H1 (cell line): Measurements from ENCODE around the gene UBE2E2. TPM values are rescaled to one million over a fixed set of nuclear protein-coding genes. Genes with fewer than 3 reads are reported as not detected.

Experiments
- CTCF ChIA-PET: fragments of 300-600 bp; sonication (Branson Sonifier 250); formaldehyde crosslinking; loops from one replicate; lab custom pipeline; 2021; ENCODE audit not compliant: partially characterized antibody; lab: Charles Lee
- POLR2A ChIA-PET: fragments of 300-600 bp; sonication (Branson Sonifier 250); formaldehyde crosslinking; loops from one replicate; lab custom pipeline; 2021; ENCODE audit warnings: inconsistent platforms; ENCODE audit not compliant: partially characterized antibody; lab: Charles Lee
- DNase-seq, 2 experiments: peaks; one replicate each; pipeline versions ENCODE4 v3.0.0 to v3.0.0-alpha.2; 2010 to 2022; ENCODE audit warnings: low spot score in 2 of 2, low read depth in 1 of 2, mixed read lengths in 1 of 2
- FAIRE-seq: peaks from 2 replicates; lab custom pipeline; 2011; peaks lifted over from hg19 to GRCh38; lab: Jason Lieb, UNC
- H2AFZ ChIP-seq: 2 replicates; pipeline ENCODE4 v1.8.1; 2012; ENCODE audit warnings: low read length, inconsistent platforms
- H2AK5ac ChIP-seq: 2 replicates; pipeline ENCODE4 v1.6.1; 2013; ENCODE audit warnings: low read depth, low read length
- H2BK120ac ChIP-seq: replicated peaks from 2 replicates; pipeline ENCODE3; 2013; ENCODE audit warnings: low read depth, low read length, inconsistent platforms
- H2BK12ac ChIP-seq: 2 replicates; pipeline ENCODE4 v1.6.1; 2013; ENCODE audit warnings: low read depth, low read length
- H2BK15ac ChIP-seq: 2 replicates; pipeline ENCODE4 v1.6.1; 2013; ENCODE audit warnings: low read length
- H2BK20ac ChIP-seq: 2 replicates; pipeline ENCODE4 v1.6.1; 2013; ENCODE audit warnings: low read length
- H2BK5ac ChIP-seq: 2 replicates; pipeline ENCODE4 v1.6.1; 2013; ENCODE audit warnings: low read depth, low read length
- H3K14ac ChIP-seq: 2 replicates; pipeline ENCODE4 v1.6.1; 2013; ENCODE audit warnings: inconsistent platforms; ENCODE audit not compliant: insufficient read length
- H3K18ac ChIP-seq: 2 replicates; pipeline ENCODE4 v1.6.1; 2013; ENCODE audit warnings: low read length; ENCODE audit errors: extremely low read depth
- H3K23ac ChIP-seq: 2 replicates; pipeline ENCODE4 v1.6.1; 2013; ENCODE audit warnings: inconsistent platforms; ENCODE audit not compliant: insufficient read length
- H3K23me2 ChIP-seq: 2 replicates; pipeline ENCODE4 v1.6.1; 2013; ENCODE audit warnings: low read depth, low read length
- H3K27ac ChIP-seq: 2 replicates; pipeline ENCODE4 v1.6.1; 2011; ENCODE audit warnings: low read depth, low read length, inconsistent platforms
- H3K27me3 ChIP-seq, 4 experiments: replicated peaks in 1 of 4; 1 replicate in 1 of 4; 2 replicates in 3 of 4; pipeline versions ENCODE4 v1.6.1 to v1.8.1; 2011 to 2013; ENCODE audit warnings: low read length in 3 of 4, mild to moderate bottlenecking in 3 of 4, inconsistent platforms in 2 of 4, mixed read lengths in 2 of 4, moderate library complexity in 1 of 4; ENCODE audit not compliant: control insufficient read depth in 3 of 4, insufficient read depth in 3 of 4; ENCODE audit errors: extremely low read depth in 1 of 4
- H3K36me3 ChIP-seq, 4 experiments: 2 replicates each; pipeline versions ENCODE4 v1.6.1 to v1.8.1; 2011 to 2013; ENCODE audit warnings: mild to moderate bottlenecking in 4 of 4, low read length in 3 of 4, moderate library complexity in 2 of 4, control low read depth in 1 of 4, inconsistent platforms in 1 of 4; ENCODE audit not compliant: insufficient read depth in 4 of 4, control insufficient read depth in 2 of 4
- H3K4ac ChIP-seq: replicated peaks from 2 replicates; pipeline ENCODE3; 2013; ENCODE audit warnings: low read length, low read depth, mixed read lengths, inconsistent platforms; ENCODE audit not compliant: insufficient read length
- H3K4me1 ChIP-seq, 4 experiments: replicated peaks in 1 of 4; 1 replicate in 1 of 4; 2 replicates in 3 of 4; pipeline versions ENCODE4 v1.6.1 to v1.8.1; 2011 to 2013; ENCODE audit warnings: low read length in 3 of 4, inconsistent platforms in 2 of 4, mixed read lengths in 1 of 4; ENCODE audit not compliant: insufficient read depth in 4 of 4, control insufficient read depth in 3 of 4
- H3K4me2 ChIP-seq, 2 experiments: 2 replicates each; pipeline versions ENCODE4 v1.6.1 to v1.8.1; 2011 to 2013; ENCODE audit warnings: low read depth in 2 of 2, low read length in 2 of 2, control low read depth in 1 of 2, inconsistent platforms in 1 of 2, mild to moderate bottlenecking in 1 of 2; ENCODE audit not compliant: insufficient read depth in 1 of 2
- H3K4me3 ChIP-seq, 4 experiments: fragments of 200-600, 300-600 bp in 1 of 4; sonication (generic), shearing (Covaris generic), sonication (Bioruptor Twin) in 1 of 4; 2 replicates each; pipeline versions ENCODE4 v1.5.1 to v1.8.1; 2011 to 2016; ENCODE audit warnings: low read length in 4 of 4, low read depth in 3 of 4, control low read depth in 2 of 4, inconsistent platforms in 2 of 4, mild to moderate bottlenecking in 2 of 4, mixed read lengths in 1 of 4, moderate library complexity in 1 of 4; ENCODE audit not compliant: insufficient read depth in 2 of 4; ENCODE audit errors: extremely low read depth in 1 of 4
- H3K56ac ChIP-seq: replicated peaks from 2 replicates; pipeline ENCODE3; 2013; ENCODE audit warnings: low read depth, mild to moderate bottlenecking, mixed read lengths, low read length, inconsistent platforms; ENCODE audit not compliant: insufficient read length
- H3K79me1 ChIP-seq: 2 replicates; pipeline ENCODE4 v1.6.1; 2013; ENCODE audit warnings: low read depth, low read length, control low read depth
- H3K79me2 ChIP-seq, 2 experiments: 2 replicates each; pipeline versions ENCODE4 v1.6.1 to v1.8.1; 2012 to 2013; ENCODE audit warnings: low read length in 2 of 2, mild to moderate bottlenecking in 2 of 2, inconsistent platforms in 1 of 2; ENCODE audit not compliant: insufficient read depth in 2 of 2, control insufficient read depth in 1 of 2
- H3K9ac ChIP-seq, 4 experiments: replicated peaks in 1 of 4; 1 replicate in 1 of 4; 2 replicates in 3 of 4; pipeline versions ENCODE4 v1.6.1 to v1.8.1; 2011 to 2013; ENCODE audit warnings: low read depth in 3 of 4, low read length in 3 of 4, control low read depth in 2 of 4, mild to moderate bottlenecking in 2 of 4, moderate library complexity in 2 of 4, inconsistent platforms in 1 of 4; ENCODE audit errors: extremely low read depth in 1 of 4
- H3K9me3 ChIP-seq, 2 experiments: 2 replicates each; pipeline versions ENCODE4 v1.6.1 to v1.8.1; 2012 to 2013; ENCODE audit warnings: mild to moderate bottlenecking in 2 of 2, moderate library complexity in 2 of 2, control low read depth in 1 of 2, inconsistent platforms in 1 of 2, low read depth in 1 of 2, low read length in 1 of 2, mixed read lengths in 1 of 2; ENCODE audit not compliant: insufficient read depth in 2 of 2
- H4K20me1 ChIP-seq, 2 experiments: replicated peaks in 1 of 2; 2 replicates each; pipeline versions ENCODE3 to v1.8.1; 2011 to 2013; ENCODE audit warnings: inconsistent platforms in 2 of 2, low read length in 2 of 2, mild to moderate bottlenecking in 1 of 2; ENCODE audit not compliant: insufficient read depth in 2 of 2, control insufficient read depth in 1 of 2
- H4K5ac ChIP-seq: 2 replicates; pipeline ENCODE4 v1.6.1; 2013; ENCODE audit warnings: low read length, low read depth, mixed read lengths, inconsistent platforms; ENCODE audit not compliant: insufficient read length
- H4K8ac ChIP-seq: 2 replicates; pipeline ENCODE4 v1.8.0; 2013; ENCODE audit warnings: mild to moderate bottlenecking, moderate library complexity, low read length, inconsistent platforms; ENCODE audit not compliant: insufficient read depth; ENCODE audit errors: extremely low read depth
- H4K91ac ChIP-seq: replicated peaks from 2 replicates; pipeline ENCODE3; 2013; ENCODE audit warnings: low read length, mixed read lengths, inconsistent platforms; ENCODE audit not compliant: insufficient read length
- CHD2 ChIP-seq: IDR thresholded peaks from 2 replicates; pipeline ENCODE4 v1.6.1; 2012; ENCODE audit warnings: low read length, improper control_type of control experiment
- SP2 ChIP-seq: IDR thresholded peaks from 2 replicates; pipeline ENCODE4 v1.6.1; 2012; ENCODE audit warnings: mild to moderate bottlenecking, low read length, inconsistent platforms
- SRF ChIP-seq: IDR thresholded peaks from 2 replicates; pipeline ENCODE4 v1.6.1; 2011; ENCODE audit warnings: mild to moderate bottlenecking, low read depth, low read length, moderate library complexity
- TCF12 ChIP-seq: IDR thresholded peaks from 2 replicates; pipeline ENCODE4 v1.6.1; 2011; ENCODE audit warnings: low read depth, mild to moderate bottlenecking, low read length
- ZNF274 ChIP-seq: IDR thresholded peaks from 2 replicates; pipeline ENCODE4 v1.7.0; 2012; ENCODE audit warnings: low read length, borderline replicate concordance; ENCODE audit errors: extremely low read depth
- whole genome bisulfite sequencing, 2 experiments: shearing (Covaris generic) in 1 of 2; methylation state at CpG; one replicate each; pipeline versions ENCODE4 v1.1.6 to v1.1.7; 2013 to 2015; ENCODE audit warnings: low lambda C conversion rate in 2 of 2, mixed read lengths in 2 of 2, inconsistent platforms in 1 of 2, low coverage in 1 of 2, missing lambda C conversion rate in 1 of 2; ENCODE audit not compliant: insufficient replicate concordance in 2 of 2, insufficient coverage in 1 of 2, insufficient read length in 1 of 2; ENCODE audit errors: extremely low coverage in 1 of 2, missing lambda C conversion rate in 1 of 2; 5-methylcytosine and 5-hydroxymethylcytosine counted together
- polyA plus RNA-seq, 7 experiments: library from polyadenylated mRNA; depleted of rRNA in 3 of 7; stranded (reverse) in 5 of 7; unstranded in 2 of 7; fragments of >200 nt in 5 of 7; fragments of 200-250 nt in 2 of 7; gene quantifications; 1 replicate in 5 of 7; 2 replicates in 1 of 7; 4 replicates in 1 of 7; pipeline versions ENCODE4 v1.2.1 to v1.2.3, GENCODE V29; 2011 to 2013; ENCODE audit warnings: missing spikeins in 2 of 7, mixed read lengths in 2 of 7
- total RNA-seq: library from RNA; stranded (reverse); fragmentation: NEBNext Ultra II Directional; extraction: Animal tissue kit (Norgen Biotek cat#: 25700); gene quantifications from 2 replicates; pipeline ENCODE4 v1.2.1, GENCODE V29; 2021

Gene UBE2E2
- total and polyA plus RNA-seq, 2 of the 8 experiments (the other 6 are each of a cell fraction or from before 2014, with no cell fraction given), result 57.6 to 70.6 TPM

- Histone ChIP-seq H2BK15ac (no peak overlapping the region), H2BK12ac (no peak overlapping the region), H4K20me1 (no peaks in the 10 kb centered on the region), H4K8ac (no peak overlapping the region), H2AFZ (no peak overlapping the region), H3K18ac (no peak overlapping the region), H3K4ac (no peak overlapping the region), H2BK120ac (no peak overlapping the region), H3K36me3 (no peaks in the 10 kb centered on the region), H3K27ac (no peak overlapping the region), H2AK5ac (no peak overlapping the region), H2BK20ac (no peak overlapping the region), H3K14ac (no peak overlapping the region), H3K79me2 (no peaks in the 10 kb centered on the region), H4K91ac (no peak overlapping the region), H3K79me1 (no peaks in the 10 kb centered on the region; the same call in 1 of the 2 replicates), H3K9me3 (no peaks in the 10 kb centered on the region), H3K9ac (no peak overlapping the region), H3K4me3 (no peak overlapping the region), H4K5ac (no peak overlapping the region), H3K23me2 (no peaks in the 10 kb centered on the region), H3K4me2 (no peak overlapping the region), H3K27me3 (no peaks in the 10 kb centered on the region), H3K23ac (no peak overlapping the region), H3K4me1 (no peaks in the 10 kb centered on the region), H2BK5ac (no peak overlapping the region)
- CTCF ChIA-PET, result interaction anchor here (0.6 kb wide), 1 partner anchor 336 kb away, joined by 4 read pairs; no protein-coding TSS in a partner anchor
- DNase-seq (no peak), FAIRE-seq (no peak)
- POLR2A ChIA-PET, result no interaction called here
- WGBS, 2 experiments, result 83% methylated on average over 5 of the region's 5 CpGs; no CpG with 5 or more reads in 1 of the 2 experiments
- no peak for TF ChIP-seq TCF12
- no peak for TF ChIP-seq SP2
- no peak for TF ChIP-seq SRF
- no peak for TF ChIP-seq CHD2
- TF ChIP-seq ZNF274, result no peak
- TF ChIP-seq, all 59 proteins: peak for 0
- no peak overlapping the region for H3K56ac ChIP-seq
Observed at GRCh38 chr3:23565041-23565775, 362.1 kb downstream of the UBE2E2 start.
